Gastroesophageal sphincter (tissue), 4 donors: ENCODE results near the gene GRIA4. TPM values are rescaled to one million over a fixed set of nuclear protein-coding genes. Genes with fewer than 3 reads are reported as not detected.

Source experiments
- ATAC-seq: fragments of 150-250 bp; one replicate; pipeline ENCODE4 v1.9.1; 2016; ENCODE audit warnings: mild to moderate bottlenecking, moderate library complexity
- H3K27ac ChIP-seq, 4 donors: fragments of 200-600 bp; sonication (generic) in 3 of 4; 1 replicate in 3 of 4; 2 replicates in 1 of 4; pipeline ENCODE4 v1.5.1; 2016 to 2019
- H3K27me3 ChIP-seq: fragments of 200-600 bp; sonication (generic); one replicate; pipeline ENCODE4 v1.5.1; 2019
- H3K36me3 ChIP-seq, 2 donors: fragments of 200-600 bp; sonication (generic); one replicate each; pipeline ENCODE4 v1.5.1; 2019; ENCODE audit warnings: control low read depth in 1 of 2
- H3K4me1 ChIP-seq, 3 donors: fragments of 200-600 bp; sonication (generic); 1 replicate in 2 of 3; 2 replicates in 1 of 3; pipeline ENCODE4 v1.5.1; 2016 to 2019; ENCODE audit warnings: control low read depth in 2 of 3
- H3K4me3 ChIP-seq, 2 donors: fragments of 200-600 bp; sonication (generic); one replicate each; pipeline ENCODE4 v1.5.1; 2019; ENCODE audit warnings: mild to moderate bottlenecking in 1 of 2, moderate library complexity in 1 of 2
- H3K9me3 ChIP-seq, 3 donors: fragments of 200-600 bp; sonication (generic); one replicate each; pipeline ENCODE4 v1.5.1; 2017 to 2019; ENCODE audit warnings: control low read depth in 2 of 3
- EP300 ChIP-seq: sonication (generic); formaldehyde crosslinking; IDR thresholded peaks from one replicate; pipeline ENCODE4 v1.6.1; 2017; ENCODE audit warnings: antibody characterized with exemption, mild to moderate bottlenecking
- POLR2A ChIP-seq, 2 donors: fragments of 450-650 bp; IDR thresholded peaks; one replicate each; pipeline ENCODE4 v1.6.1; 2017; ENCODE audit warnings: antibody characterized with exemption in 2 of 2, mild to moderate bottlenecking in 2 of 2, moderate library complexity in 1 of 2
- POLR2AphosphoS5 ChIP-seq: sonication (generic); formaldehyde crosslinking; IDR thresholded peaks from one replicate; pipeline ENCODE4 v1.6.1; 2017; ENCODE audit warnings: antibody characterized with exemption
- WGBS, 2 donors: methylation state at CpG; one replicate each; pipeline ENCODE4 v1.1.5; 2018; ENCODE audit warnings: low coverage in 1 of 2; 5-methylcytosine and 5-hydroxymethylcytosine counted together
- total RNA-seq, 4 donors: library from RNA; depleted of rRNA; stranded (reverse); fragments of >200 nt; gene quantifications; one replicate each; pipeline ENCODE4 v1.1.0, GENCODE V29; 2016
- TF ChIP-seq, protein P1 (sequence below), 4 experiments: fragments of 200-600 bp in 2 of 4; fragments of 450-650 bp in 2 of 4; sonication (generic) in 1 of 4; IDR thresholded peaks; one replicate each; pipeline ENCODE4 v1.5.1; 2017 to 2019; ENCODE audit warnings: antibody characterized with exemption in 4 of 4, mild to moderate bottlenecking in 2 of 4, moderate library complexity in 2 of 4

The GRIA4 gene
- total RNA-seq, 4 donors from 2014 or later, result 0.47 to 1.2 TPM; not detected in 2

- Histone ChIP-seq H3K4me1 (no peaks in the 10 kb centered on the region), H3K36me3 (no peaks in the 10 kb centered on the region), H3K27me3 (no peaks in the 10 kb centered on the region), H3K4me3 (no peak overlapping the region), H3K9me3 (no peaks in the 10 kb centered on the region), H3K27ac (no peak overlapping the region)
- 94 to 95% methylated on average over 2 to 5 of the region's 22 CpGs for WGBS, 2 donors
- TF ChIP-seq POLR2AphosphoS5 (no peak), EP300 (no peak), POLR2A (IDR thresholded peaks at IDR 0.05) (no peak)
- TF ChIP-seq, protein P1, sequence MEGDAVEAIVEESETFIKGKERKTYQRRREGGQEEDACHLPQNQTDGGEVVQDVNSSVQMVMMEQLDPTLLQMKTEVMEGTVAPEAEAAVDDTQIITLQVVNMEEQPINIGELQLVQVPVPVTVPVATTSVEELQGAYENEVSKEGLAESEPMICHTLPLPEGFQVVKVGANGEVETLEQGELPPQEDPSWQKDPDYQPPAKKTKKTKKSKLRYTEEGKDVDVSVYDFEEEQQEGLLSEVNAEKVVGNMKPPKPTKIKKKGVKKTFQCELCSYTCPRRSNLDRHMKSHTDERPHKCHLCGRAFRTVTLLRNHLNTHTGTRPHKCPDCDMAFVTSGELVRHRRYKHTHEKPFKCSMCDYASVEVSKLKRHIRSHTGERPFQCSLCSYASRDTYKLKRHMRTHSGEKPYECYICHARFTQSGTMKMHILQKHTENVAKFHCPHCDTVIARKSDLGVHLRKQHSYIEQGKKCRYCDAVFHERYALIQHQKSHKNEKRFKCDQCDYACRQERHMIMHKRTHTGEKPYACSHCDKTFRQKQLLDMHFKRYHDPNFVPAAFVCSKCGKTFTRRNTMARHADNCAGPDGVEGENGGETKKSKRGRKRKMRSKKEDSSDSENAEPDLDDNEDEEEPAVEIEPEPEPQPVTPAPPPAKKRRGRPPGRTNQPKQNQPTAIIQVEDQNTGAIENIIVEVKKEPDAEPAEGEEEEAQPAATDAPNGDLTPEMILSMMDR (IDR thresholded peaks at IDR 0.05), result no peak
- no peak for ATAC-seq
Measured at GRCh38 chr11:105960252-105961245, 350.7 kb downstream of the GRIA4 start.

DNA sequence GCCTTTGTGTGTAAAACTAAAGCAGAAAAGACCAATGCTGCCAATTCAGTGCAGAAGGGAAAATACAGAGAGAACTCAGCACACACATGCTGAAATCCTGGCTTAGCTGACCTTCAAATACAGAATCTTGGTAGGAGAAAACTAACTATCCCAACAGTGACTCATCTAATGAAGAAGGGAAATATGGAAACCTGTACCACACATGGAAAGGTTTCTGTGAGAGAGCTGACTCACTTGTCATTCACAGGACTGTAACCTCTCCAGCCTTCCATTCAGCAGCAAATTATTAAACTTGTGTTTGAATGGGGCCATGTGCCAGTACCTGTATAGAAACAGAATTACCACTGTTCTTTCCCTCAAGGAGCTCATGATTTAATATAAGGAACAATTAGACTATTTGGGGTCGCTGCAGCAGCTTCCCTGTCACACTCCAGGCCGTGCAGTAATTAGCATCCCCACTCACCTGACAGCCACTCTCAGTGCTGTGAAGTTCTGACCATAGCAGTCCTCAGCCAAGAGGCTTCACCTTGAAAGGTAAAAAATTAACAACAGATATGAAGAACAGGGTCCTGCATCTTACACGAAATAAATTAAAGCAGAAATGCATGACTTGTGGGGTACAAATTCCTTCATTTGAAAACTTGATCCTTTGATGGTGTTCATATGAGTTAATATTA, 358.3 kb downstream of the GRIA4 start:
- Histone ChIP-seq H3K36me3 (no peaks in the 10 kb centered on the region), H3K27ac (no peak overlapping the region), H3K4me3 (no peak overlapping the region), H3K9me3 (no peaks in the 10 kb centered on the region), H3K27me3 (no peaks in the 10 kb centered on the region), H3K4me1 (no peaks in the 10 kb centered on the region)
- WGBS, 2 donors, result 91% methylated on average over 3 of the region's 3 CpGs; no CpG with 5 or more reads in 1 of the 2 donors
- ATAC-seq, result no peak
- TF ChIP-seq POLR2AphosphoS5 (no peak), EP300 (no peak), POLR2A (IDR thresholded peaks at IDR 0.05) (no peak)
- TF ChIP-seq, protein P1 (IDR thresholded peaks at IDR 0.05), result no peak

GRCh38 chr11:105969756-105970155, 359.9 kb downstream of the GRIA4 start:
- Histone ChIP-seq H3K9me3 (no peaks in the 10 kb centered on the region), H3K4me3 (no peak overlapping the region), H3K4me1 (no peaks in the 10 kb centered on the region), H3K27ac (no peak overlapping the region), H3K36me3 (no peaks in the 10 kb centered on the region), H3K27me3 (no peaks in the 10 kb centered on the region)
- TF ChIP-seq, protein P1 (IDR thresholded peaks at IDR 0.05), result no peak
- TF ChIP-seq EP300, result no peak
- TF ChIP-seq POLR2AphosphoS5, result no peak
- TF ChIP-seq POLR2A (IDR thresholded peaks at IDR 0.05), result no peak
- ATAC-seq, result no peak
- WGBS, 2 donors, result 92% methylated on average over 1 of the region's 1 CpG; no CpG with 5 or more reads in 1 of the 2 donors

DNA sequence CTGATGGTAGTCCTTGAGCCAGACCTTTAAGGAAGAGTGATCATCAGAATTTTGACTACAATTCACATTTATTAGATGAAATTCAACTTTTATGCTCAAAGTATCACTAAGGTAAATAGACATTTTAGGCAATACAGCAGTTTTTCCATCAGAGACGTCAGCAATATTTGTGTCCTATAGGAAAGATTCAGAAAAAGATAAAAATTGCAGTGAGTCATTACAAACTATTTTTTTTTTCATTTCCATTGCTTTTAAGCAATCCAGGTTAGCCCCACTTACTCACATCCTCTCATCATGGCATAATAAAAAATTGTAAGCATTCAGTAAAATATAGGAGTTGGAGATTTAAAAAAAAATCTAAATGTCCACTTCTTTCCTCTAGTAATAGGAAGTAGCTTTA, 365.3 kb downstream of the GRIA4 start:
- Histone ChIP-seq H3K9me3 (no peaks in the 10 kb centered on the region), H3K27me3 (no peaks in the 10 kb centered on the region), H3K36me3 (no peaks in the 10 kb centered on the region), H3K27ac (no peak overlapping the region), H3K4me1 (no peaks in the 10 kb centered on the region), H3K4me3 (no peak overlapping the region)
- TF ChIP-seq POLR2A (IDR thresholded peaks at IDR 0.05) (no peak), POLR2AphosphoS5 (no peak), EP300 (no peak)
- TF ChIP-seq, protein P1 (IDR thresholded peaks at IDR 0.05), result no peak
- no peak for ATAC-seq
- 72 to 93% methylated on average over 1 of the region's 1 CpG for WGBS, 2 donors
